NCI-H446 (cell line): ENCODE measurements around the gene TBXAS1.
"Not testable (repeated sequence)": the region's sequence is repeated elsewhere in the genome, so short reads cannot be mapped to it uniquely, and the experiment has no call there.

Experiments used
- DNase-seq, 2 experiments: peaks; one replicate each; lab custom pipeline; 2025; lab: John Stamatoyannopoulos, UW

TBXAS1 gene

GRCh38 chr7:139889186-139889871 lies 60.3 kb downstream of the TBXAS1 start:
- DNase-seq, result no peak

GRCh38 chr7:139893461-139893860 lies 64.4 kb downstream of the TBXAS1 start:
- no peak for DNase-seq

- no peak for DNase-seq
Observed at GRCh38 chr7:139893999-139894398, 64.9 kb downstream of the TBXAS1 start.

- no peak for DNase-seq
Observed at GRCh38 chr7:139895141-139895829, 66.2 kb downstream of the TBXAS1 start.

- DNase-seq, result no peak
Observed at GRCh38 chr7:139896288-139896687, 67.2 kb downstream of the TBXAS1 start.

- DNase-seq, result no peak
Observed at GRCh38 chr7:139896831-139897230, 67.8 kb downstream of the TBXAS1 start.

- no peak for DNase-seq
Observed at GRCh38 chr7:139897422-139898090, 68.5 kb downstream of the TBXAS1 start.

- DNase-seq, result no peak
Observed at GRCh38 chr7:139898483-139898882, 69.4 kb downstream of the TBXAS1 start.

GRCh38 chr7:139899328-139899955 lies 70.4 kb downstream of the TBXAS1 start:
- DNase-seq, result no peak

- DNase-seq, result no peak
Observed at GRCh38 chr7:139900326-139900725, 71.3 kb downstream of the TBXAS1 start.

- DNase-seq, result no peak
Observed at GRCh38 chr7:139901056-139901795, 72.2 kb downstream of the TBXAS1 start.

GRCh38 chr7:139901901-139902300 lies 72.8 kb downstream of the TBXAS1 start:
- no peak for DNase-seq

- no peak for DNase-seq
Observed at GRCh38 chr7:139902436-139903102, 73.5 kb downstream of the TBXAS1 start.

- DNase-seq, result not testable (repeated sequence)
Observed at GRCh38 chr7:139903103-139903477, 74.0 kb downstream of the TBXAS1 start.

GRCh38 chr7:139906879-139907278 lies 77.8 kb downstream of the TBXAS1 start:
- no peak for DNase-seq

GRCh38 chr7:139908792-139909191 lies 79.7 kb downstream of the TBXAS1 start:
- DNase-seq, result no peak

- DNase-seq, result no peak
Observed at GRCh38 chr7:139909379-139910050, 80.5 kb downstream of the TBXAS1 start.

- DNase-seq, result no peak
Observed at GRCh38 chr7:139913021-139913844, 84.2 kb downstream of the TBXAS1 start.

- no peak for DNase-seq
Observed at GRCh38 chr7:139913845-139914135, 84.7 kb downstream of the TBXAS1 start.
